Measurements from ENCODE around the gene REELD1. TPM values are rescaled to one million over a fixed set of nuclear protein-coding genes. Genes with fewer than 3 reads are reported as not detected.
A peak's percentile ranks its signal among the peaks of the same experiment; 100 is the strongest.

The REELD1 gene
- total RNA-seq: not detected

GRCh38 chr4:146214238-146214637 is at the start of gene REELD1:
Gene REELD1 (plus strand): TSS chr4:146214538. CDS start chr4:146216953, 2,415 bp downstream.
- no peak for DNase-seq

- DNase-seq: no peak
Measured at GRCh38 chr4:146165221-146165620, 49.1 kb upstream of the REELD1 start.

- no peak for DNase-seq
Measured at GRCh38 chr4:146165840-146166239, 48.5 kb upstream of the REELD1 start.

- DNase-seq: no peak
Measured at GRCh38 chr4:146170149-146170548, 44.2 kb upstream of the REELD1 start.

GRCh38 chr4:146175541-146176453 is 38.5 kb upstream of the REELD1 start, which contains the start of gene LSM6:
Gene LSM6 (plus strand): TSS chr4:146175718. CDS start chr4:146182922, 7,204 bp downstream.
- peak; percentile 95 for DNase-seq

- DNase-seq: no peak
Measured at GRCh38 chr4:146176891-146177290, 37.4 kb upstream of the REELD1 start.

GRCh38 chr4:146178126-146178525 is 36.2 kb upstream of the REELD1 start:
- DNase-seq: no peak

GRCh38 chr4:146179784-146180370 is 34.5 kb upstream of the REELD1 start:
- no peak for DNase-seq

GRCh38 chr4:146182443-146182842 is 31.9 kb upstream of the REELD1 start:
- no peak for DNase-seq

- no peak for DNase-seq
Measured at GRCh38 chr4:146183209-146183608, 31.1 kb upstream of the REELD1 start.

- DNase-seq: no peak
Measured at GRCh38 chr4:146186041-146186440, 28.3 kb upstream of the REELD1 start.

GRCh38 chr4:146186596-146186995 is 27.7 kb upstream of the REELD1 start:
- DNase-seq: no peak

GRCh38 chr4:146190456-146190855 is 23.9 kb upstream of the REELD1 start:
- DNase-seq: no peak

GRCh38 chr4:146191766-146192458 is 22.4 kb upstream of the REELD1 start:
- no peak for DNase-seq

- no peak for DNase-seq
Measured at GRCh38 chr4:146193628-146194027, 20.7 kb upstream of the REELD1 start.

GRCh38 chr4:146194212-146194611 is 20.1 kb upstream of the REELD1 start:
- DNase-seq: no peak

- no peak for DNase-seq
Measured at GRCh38 chr4:146202665-146203064, 11.7 kb upstream of the REELD1 start.

- DNase-seq: no peak
Measured at GRCh38 chr4:146207410-146207809, 6.9 kb upstream of the REELD1 start.

- DNase-seq: no peak
Measured at GRCh38 chr4:146210890-146211289, 3.4 kb upstream of the REELD1 start.

- no peak for DNase-seq
Measured at GRCh38 chr4:146211440-146211839, 2.9 kb upstream of the REELD1 start.

- DNase-seq: no peak
Measured at GRCh38 chr4:146212781-146213180, 1.6 kb upstream of the REELD1 start.

- no peak for DNase-seq
Measured at GRCh38 chr4:146222313-146222712, 8.0 kb downstream of the REELD1 start.

All from tongue (tissue), 2 donors.